Sigmoid colon (tissue), 4 donors: Measurements from ENCODE around the gene RFWD3.

ENCODE experiments used
- EP300 ChIP-seq, 4 donors: sonication (generic); formaldehyde crosslinking; IDR thresholded peaks; one replicate each; pipeline ENCODE4 v1.6.1; 2017; ENCODE audit warnings: antibody characterized with exemption in 4 of 4
- TF ChIP-seq, protein P1 (sequence below), 4 experiments: fragments of 450-650 bp in 3 of 4; fragments of 200-600 bp in 1 of 4; IDR thresholded peaks; one replicate each; pipeline ENCODE4 v1.5.1; 2016 to 2019; ENCODE audit warnings: antibody characterized with exemption in 4 of 4, mild to moderate bottlenecking in 3 of 4, moderate library complexity in 2 of 4

DNA sequence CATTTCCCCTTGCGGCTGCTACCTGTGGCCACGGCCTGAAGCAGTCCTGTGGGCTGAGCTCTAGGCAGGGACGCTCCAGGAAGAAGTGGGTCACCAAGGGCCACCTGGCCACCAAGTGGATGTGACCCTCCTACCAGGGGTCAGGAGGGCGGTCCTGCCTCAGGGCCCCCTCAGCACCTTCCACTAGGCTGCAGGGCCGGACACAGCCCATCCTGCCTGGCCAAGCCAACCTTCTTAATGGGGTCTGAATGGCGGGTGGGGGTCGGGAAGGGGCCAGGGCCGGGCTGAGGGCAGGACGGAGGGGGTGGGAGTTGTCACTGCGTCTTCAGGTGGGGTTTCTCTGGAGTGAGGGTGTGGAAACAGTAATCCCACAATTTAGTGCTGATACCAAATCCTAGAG, 47.2 kb upstream of the RFWD3 start:
- TF ChIP-seq, protein P1, sequence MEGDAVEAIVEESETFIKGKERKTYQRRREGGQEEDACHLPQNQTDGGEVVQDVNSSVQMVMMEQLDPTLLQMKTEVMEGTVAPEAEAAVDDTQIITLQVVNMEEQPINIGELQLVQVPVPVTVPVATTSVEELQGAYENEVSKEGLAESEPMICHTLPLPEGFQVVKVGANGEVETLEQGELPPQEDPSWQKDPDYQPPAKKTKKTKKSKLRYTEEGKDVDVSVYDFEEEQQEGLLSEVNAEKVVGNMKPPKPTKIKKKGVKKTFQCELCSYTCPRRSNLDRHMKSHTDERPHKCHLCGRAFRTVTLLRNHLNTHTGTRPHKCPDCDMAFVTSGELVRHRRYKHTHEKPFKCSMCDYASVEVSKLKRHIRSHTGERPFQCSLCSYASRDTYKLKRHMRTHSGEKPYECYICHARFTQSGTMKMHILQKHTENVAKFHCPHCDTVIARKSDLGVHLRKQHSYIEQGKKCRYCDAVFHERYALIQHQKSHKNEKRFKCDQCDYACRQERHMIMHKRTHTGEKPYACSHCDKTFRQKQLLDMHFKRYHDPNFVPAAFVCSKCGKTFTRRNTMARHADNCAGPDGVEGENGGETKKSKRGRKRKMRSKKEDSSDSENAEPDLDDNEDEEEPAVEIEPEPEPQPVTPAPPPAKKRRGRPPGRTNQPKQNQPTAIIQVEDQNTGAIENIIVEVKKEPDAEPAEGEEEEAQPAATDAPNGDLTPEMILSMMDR (IDR thresholded peaks at IDR 0.05) = no peak
- TF ChIP-seq EP300 (IDR thresholded peaks at IDR 0.05) = no peak
